ENCODE measurements around the gene GPATCH2. TPM values are rescaled to one million over a fixed set of nuclear protein-coding genes. Genes with fewer than 3 reads are reported as not detected.

GPATCH2 gene
- polyA plus RNA-seq, 1 experiment, result 2.7 TPM

GRCh38 chr1:217462666-217463065 is 168.2 kb downstream of the GPATCH2 start:
- no peak for DNase-seq (ENCODE audit: low read depth)

GRCh38 chr1:217462159-217462558 is 168.7 kb downstream of the GPATCH2 start:
- Histone ChIP-seq H3K36me3 (ENCODE audit: control insufficient read depth, insufficient read depth, low read length) (no peaks in the 10 kb centered on the region), H3K4me3 (ENCODE audit: low read depth, low read length) (no peak overlapping the region), H3K27me3 (ENCODE audit: control insufficient read depth, insufficient read depth, low read length) (no peaks in the 10 kb centered on the region)
- POLR2A ChIA-PET, result no interaction called here
- no peak for DNase-seq (ENCODE audit: low read depth)
- TF ChIP-seq, protein P1, sequence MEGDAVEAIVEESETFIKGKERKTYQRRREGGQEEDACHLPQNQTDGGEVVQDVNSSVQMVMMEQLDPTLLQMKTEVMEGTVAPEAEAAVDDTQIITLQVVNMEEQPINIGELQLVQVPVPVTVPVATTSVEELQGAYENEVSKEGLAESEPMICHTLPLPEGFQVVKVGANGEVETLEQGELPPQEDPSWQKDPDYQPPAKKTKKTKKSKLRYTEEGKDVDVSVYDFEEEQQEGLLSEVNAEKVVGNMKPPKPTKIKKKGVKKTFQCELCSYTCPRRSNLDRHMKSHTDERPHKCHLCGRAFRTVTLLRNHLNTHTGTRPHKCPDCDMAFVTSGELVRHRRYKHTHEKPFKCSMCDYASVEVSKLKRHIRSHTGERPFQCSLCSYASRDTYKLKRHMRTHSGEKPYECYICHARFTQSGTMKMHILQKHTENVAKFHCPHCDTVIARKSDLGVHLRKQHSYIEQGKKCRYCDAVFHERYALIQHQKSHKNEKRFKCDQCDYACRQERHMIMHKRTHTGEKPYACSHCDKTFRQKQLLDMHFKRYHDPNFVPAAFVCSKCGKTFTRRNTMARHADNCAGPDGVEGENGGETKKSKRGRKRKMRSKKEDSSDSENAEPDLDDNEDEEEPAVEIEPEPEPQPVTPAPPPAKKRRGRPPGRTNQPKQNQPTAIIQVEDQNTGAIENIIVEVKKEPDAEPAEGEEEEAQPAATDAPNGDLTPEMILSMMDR (IDR thresholded peaks at IDR 0.05; ENCODE audit: insufficient read depth, low read depth, low read length), result no peak
- CTCF ChIA-PET, result no interaction called here

More at GRCh38 chr1:217462666-217463065, 168.2 kb downstream of the GPATCH2 start:
- Histone ChIP-seq H3K27me3 (ENCODE audit: control insufficient read depth, insufficient read depth, low read length) (no peaks in the 10 kb centered on the region), H3K4me3 (ENCODE audit: low read depth, low read length) (no peak overlapping the region), H3K36me3 (ENCODE audit: control insufficient read depth, insufficient read depth, low read length) (no peaks in the 10 kb centered on the region)
- CTCF ChIA-PET, result no interaction called here
- TF ChIP-seq, protein P1 (IDR thresholded peaks at IDR 0.05; ENCODE audit: insufficient read depth, low read depth, low read length), result no peak
- POLR2A ChIA-PET, result no interaction called here

GRCh38 chr1:217457016-217457415 is 173.9 kb downstream of the GPATCH2 start:
- Histone ChIP-seq H3K36me3 (ENCODE audit: control insufficient read depth, insufficient read depth, low read length) (peaks cover 3% of the 10 kb centered on the region), H3K27me3 (ENCODE audit: control insufficient read depth, insufficient read depth, low read length) (no peaks in the 10 kb centered on the region), H3K4me3 (ENCODE audit: low read depth, low read length) (no peak overlapping the region)
- TF ChIP-seq, protein P1 (IDR thresholded peaks at IDR 0.05; ENCODE audit: insufficient read depth, low read depth, low read length), result no peak
- CTCF ChIA-PET, result no interaction called here
- no peak for DNase-seq (ENCODE audit: low read depth)
- POLR2A ChIA-PET, result no interaction called here

GRCh38 chr1:217456261-217456660 is 174.6 kb downstream of the GPATCH2 start:
- no peaks in the 10 kb centered on the region for H3K27me3 ChIP-seq (ENCODE audit: control insufficient read depth, insufficient read depth, low read length)
- TF ChIP-seq, protein P1 (IDR thresholded peaks at IDR 0.05; ENCODE audit: insufficient read depth, low read depth, low read length), result no peak
- no peak overlapping the region for H3K4me3 ChIP-seq (ENCODE audit: low read depth, low read length)
- ChIA-PET CTCF (no interaction called here), POLR2A (no interaction called here)
- peaks cover 4% of the 10 kb centered on the region for H3K36me3 ChIP-seq (ENCODE audit: control insufficient read depth, insufficient read depth, low read length)
- DNase-seq (ENCODE audit: low read depth), result no peak

- H3K36me3 ChIP-seq (ENCODE audit: control insufficient read depth, insufficient read depth, low read length), result peaks cover 4% of the 10 kb centered on the region
- H3K4me3 ChIP-seq (ENCODE audit: low read depth, low read length), result no peak overlapping the region
- ChIA-PET POLR2A (no interaction called here), CTCF (interaction anchor here (0.8 kb wide), 1 partner anchor 21 kb away, joined by 3 read pairs; no protein-coding TSS in a partner anchor)
- TF ChIP-seq, protein P1 (IDR thresholded peaks at IDR 0.05; ENCODE audit: insufficient read depth, low read depth, low read length), result no peak
- H3K27me3 ChIP-seq (ENCODE audit: control insufficient read depth, insufficient read depth, low read length), result no peaks in the 10 kb centered on the region
- no peak for DNase-seq (ENCODE audit: low read depth)
Observed at GRCh38 chr1:217453816-217454215, 177.1 kb downstream of the GPATCH2 start.
